Measurements from ENCODE around the gene C13orf46.
"Not testable (repeated sequence)": the region's sequence is repeated elsewhere in the genome, so short reads cannot be mapped to it uniquely, and the experiment has no call there.

Gene C13orf46

DNA sequence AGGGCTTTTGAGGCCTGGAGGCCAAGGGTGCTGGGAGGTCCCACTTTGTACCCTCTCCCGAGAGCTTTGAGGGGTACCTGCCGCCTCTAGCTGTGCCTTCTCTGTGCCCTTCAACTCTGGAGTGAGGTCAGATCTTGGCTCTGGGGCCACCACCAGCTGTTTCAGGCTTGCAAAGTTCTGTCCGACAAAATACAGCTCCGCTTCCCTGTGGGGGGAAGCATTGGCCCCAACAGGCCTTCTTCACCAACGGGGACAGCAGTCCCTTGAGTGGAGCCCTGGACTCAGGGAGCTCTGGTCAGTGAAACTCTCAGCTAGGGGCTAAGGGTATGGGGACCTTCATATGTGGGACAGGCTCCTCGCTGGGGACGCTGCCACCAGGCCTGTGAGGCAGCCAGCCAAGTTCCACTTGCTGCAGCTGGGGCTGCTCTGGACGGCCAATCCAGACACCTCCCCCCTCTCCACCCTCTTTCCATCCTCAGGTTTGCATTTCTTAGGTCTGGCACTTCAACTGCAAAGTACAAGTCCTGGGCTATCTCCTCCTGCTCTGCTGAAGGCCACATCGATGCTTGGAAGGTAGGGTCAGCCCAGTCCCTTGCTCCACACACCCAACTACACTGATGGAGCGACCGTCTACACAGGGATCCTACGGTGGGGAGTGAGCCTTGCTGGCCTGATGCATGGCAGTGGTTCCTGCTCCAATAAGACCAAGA, 46.8 kb downstream of the C13orf46 start:
- H3K4me3 ChIP-seq (ENCODE audit: low read depth, low read length) = no peak overlapping the region

DNA sequence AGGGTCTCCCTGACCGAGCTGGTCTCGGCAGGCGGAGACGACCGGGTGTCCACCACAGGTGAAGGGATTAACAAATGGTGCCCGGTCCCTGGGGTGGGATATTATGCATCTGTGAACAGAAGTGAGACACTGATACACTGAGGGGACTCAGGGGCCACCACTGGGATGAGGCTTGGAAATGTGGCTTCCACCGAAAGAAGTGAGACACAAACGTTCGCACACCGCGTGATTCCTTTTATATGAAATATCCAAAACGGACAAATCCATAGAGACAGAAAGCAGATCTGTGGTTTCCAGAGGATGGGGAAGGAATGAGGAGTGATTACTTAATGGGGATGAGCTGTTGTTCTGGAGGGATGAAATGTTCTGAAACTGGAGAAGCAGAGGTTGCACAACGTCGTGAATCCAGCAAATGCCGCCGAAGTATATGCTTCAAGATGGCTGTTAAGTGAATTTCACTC, 47.5 kb downstream of the C13orf46 start:
- H3K4me3 ChIP-seq (ENCODE audit: low read depth, low read length) = no peak overlapping the region

DNA sequence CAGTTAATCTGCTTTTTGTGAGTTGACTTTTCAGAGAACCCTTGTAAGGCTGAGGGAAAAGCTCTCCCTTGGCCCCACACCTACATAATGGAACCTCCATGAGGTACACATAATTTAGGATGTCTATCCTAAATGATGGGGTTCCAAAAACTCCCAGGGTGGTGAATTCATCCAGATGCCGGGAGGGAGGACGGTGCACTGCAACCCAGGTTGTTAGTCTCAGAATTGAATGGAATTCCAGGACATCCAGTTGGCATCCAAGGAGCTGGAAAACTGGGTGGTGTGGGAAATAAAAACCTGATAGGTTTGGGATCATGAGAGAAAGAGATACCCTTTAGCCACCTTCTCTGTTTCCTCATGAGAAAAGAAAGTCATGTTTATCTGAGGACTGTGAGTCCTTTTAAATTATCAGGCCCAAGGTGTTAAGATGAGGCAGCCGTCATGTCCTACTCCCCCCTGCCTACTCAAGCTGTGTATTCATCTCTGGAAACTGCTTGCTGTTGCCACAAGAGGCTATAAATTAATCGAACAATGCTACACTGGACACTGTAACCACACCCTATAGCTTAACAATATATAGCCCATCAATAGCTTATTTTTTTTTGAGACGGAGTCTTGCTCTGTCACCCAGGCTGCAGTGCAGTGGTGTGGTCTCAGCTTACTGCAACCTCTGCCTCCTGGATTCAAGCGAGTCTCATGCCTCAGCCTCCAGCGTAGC, 49.5 kb downstream of the C13orf46 start:
- no peak overlapping the region for H3K4me3 ChIP-seq (ENCODE audit: low read depth, low read length)

DNA sequence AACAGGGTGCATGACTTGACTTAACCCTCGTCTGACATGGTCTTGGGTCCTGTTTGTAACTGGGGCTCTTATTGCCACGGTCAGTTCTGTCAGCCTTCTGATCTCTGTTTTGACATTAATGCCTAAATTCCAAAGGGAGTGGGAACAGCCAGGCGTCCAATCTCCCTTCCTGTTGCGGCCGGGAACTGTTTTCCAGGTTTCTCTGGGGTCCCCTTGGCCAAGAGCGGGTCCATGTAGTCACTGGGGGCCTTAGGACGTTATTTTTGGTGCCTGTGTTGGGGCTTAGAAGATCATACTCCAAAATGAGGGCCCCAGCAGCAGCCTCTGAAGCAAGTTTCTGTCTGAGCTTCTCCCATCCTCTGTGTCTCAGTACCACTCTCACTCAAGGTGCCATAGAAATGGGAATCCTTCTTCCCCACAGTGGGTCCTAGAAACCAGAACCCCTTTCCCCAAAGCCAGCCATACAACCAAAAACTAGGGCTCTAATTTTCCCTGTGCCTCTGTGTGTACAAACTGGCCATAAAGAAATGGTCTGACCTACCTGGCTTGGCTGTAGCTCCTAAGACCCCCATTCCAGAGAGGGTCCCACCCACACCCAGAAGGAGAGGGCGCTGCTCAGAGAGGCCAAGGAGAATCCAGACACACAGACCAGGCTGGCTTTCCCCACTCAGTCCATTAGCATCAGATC, 50.4 kb downstream of the C13orf46 start:
- H3K4me3 ChIP-seq (ENCODE audit: low read depth, low read length) = no peak overlapping the region

DNA sequence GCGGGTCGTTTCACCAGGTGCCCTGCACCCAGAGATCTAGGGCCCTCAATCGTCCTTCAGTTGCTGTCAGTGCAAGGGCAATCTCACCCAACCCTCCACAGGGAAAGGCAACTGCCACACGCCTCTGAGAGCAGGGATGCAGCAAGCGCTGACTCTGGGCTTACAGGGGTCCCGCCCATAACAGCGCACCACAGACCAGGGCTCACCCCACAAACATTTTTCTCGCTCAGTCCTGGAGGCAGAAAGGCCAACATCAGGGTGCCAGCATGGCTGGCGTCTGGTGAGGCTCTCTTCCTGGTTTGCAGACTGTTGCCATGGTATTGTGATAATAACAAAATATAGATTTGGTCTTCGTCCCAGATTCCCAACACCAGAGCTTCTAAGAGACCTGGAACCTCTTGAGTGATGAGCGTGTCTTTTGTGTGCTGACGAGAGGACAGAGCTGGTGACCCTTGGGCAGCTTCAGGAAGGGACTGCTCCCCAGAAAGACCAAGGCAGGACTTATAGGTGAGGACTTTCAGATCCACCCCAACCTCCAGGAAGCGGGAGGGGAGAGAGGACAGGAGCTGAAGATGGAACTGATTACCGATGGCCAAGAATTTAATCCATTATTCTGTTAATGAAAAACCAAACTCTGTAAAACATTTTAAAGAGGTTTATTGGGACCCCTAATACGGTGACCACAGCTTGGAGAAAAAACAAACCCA, 51.3 kb downstream of the C13orf46 start:
- H3K4me3 ChIP-seq (ENCODE audit: low read depth, low read length) = no peak overlapping the region

DNA sequence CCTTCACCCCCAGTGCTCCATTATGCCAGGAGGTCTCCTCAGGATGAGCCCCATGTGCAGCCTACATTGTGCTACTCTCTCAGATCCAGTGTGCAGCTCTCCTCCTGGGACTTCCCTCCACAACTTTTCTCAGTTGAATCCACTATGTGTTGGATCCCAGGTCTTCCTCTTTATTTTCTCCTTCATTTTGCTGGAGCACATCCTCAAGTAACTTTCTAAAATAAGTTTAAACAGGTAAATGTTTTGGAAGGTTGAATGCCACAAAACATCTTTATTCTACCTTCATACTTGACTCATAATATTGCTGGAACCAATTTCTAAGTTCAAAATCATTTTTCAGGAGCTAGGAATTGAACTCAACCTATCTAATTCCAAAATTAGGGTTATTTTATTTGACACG, 52.1 kb downstream of the C13orf46 start:
- no peak overlapping the region for H3K4me3 ChIP-seq (ENCODE audit: low read depth, low read length)

DNA sequence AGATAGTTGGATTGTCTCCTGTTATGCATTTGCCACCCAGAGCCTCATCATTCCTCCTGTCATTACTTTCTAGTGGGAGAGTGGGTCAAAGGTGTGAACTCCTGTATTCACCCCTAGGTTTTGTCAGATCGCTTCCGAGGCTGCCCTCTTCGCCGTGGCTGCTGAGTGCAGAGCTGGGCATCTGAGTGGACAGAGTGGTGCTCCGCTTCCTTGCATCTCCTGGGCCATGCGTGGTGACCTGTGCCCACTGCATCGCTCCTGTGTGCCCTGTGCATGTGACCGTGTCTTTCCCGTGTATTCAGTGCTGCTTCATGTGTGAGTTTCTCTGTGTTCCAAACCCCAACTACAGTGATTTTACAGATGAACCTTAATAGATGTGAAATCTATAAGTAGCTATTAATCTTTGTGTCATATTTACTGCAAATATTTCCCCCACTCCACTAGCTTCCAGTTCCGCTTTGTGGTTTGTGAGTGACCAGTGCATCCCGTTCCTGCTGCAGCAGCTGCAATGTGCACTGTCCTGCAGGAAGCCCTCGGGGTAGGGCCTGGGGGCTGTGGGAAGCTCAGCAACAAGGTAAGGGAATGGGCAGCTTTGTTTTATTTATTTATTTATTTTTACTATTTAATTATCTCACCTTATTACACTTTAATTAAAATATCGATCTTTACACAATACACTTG, 53.1 kb downstream of the C13orf46 start:
- no peak overlapping the region for H3K4me3 ChIP-seq (ENCODE audit: low read depth, low read length)

DNA sequence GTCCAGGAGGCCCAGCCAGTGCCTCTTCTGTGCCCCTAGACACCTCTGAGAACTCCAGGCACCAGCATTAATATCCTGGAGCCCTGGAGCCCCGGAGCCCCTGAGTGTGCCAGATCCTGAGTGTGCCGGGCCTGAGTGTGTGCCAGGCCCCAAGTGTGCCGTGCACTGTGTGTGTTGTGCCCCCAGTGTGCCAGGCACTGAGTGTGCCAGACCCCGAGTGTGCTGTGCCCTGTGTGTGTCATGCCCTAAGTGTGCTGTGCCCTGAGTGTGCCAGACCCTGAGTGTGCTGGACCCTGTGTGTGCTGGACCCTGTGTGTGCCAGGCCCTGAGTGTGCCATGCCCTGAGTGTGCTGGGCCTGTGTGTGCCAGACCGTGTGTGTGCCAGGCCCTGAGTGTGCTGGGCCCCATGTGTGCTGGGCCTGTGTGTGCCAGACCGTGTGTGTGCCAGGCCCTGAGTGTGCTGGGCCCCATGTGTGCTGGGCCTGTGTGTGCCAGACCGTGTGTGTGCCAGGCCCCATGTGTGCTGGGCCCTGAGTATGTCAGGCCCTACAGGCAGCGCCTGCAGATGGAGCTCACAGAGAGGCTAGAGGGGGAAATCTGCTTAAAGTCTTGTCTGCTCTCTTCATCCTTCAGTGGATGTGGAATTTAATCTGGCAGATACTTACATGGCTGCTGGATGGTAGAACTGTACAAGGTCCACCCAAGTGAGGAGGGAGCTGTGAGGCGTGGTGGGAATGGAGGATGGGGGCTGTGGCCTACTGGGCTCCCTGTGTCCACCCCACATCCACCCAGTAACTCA, 53.9 kb downstream of the C13orf46 start:
- H3K4me3 ChIP-seq (ENCODE audit: low read depth, low read length) = no peak overlapping the region

DNA sequence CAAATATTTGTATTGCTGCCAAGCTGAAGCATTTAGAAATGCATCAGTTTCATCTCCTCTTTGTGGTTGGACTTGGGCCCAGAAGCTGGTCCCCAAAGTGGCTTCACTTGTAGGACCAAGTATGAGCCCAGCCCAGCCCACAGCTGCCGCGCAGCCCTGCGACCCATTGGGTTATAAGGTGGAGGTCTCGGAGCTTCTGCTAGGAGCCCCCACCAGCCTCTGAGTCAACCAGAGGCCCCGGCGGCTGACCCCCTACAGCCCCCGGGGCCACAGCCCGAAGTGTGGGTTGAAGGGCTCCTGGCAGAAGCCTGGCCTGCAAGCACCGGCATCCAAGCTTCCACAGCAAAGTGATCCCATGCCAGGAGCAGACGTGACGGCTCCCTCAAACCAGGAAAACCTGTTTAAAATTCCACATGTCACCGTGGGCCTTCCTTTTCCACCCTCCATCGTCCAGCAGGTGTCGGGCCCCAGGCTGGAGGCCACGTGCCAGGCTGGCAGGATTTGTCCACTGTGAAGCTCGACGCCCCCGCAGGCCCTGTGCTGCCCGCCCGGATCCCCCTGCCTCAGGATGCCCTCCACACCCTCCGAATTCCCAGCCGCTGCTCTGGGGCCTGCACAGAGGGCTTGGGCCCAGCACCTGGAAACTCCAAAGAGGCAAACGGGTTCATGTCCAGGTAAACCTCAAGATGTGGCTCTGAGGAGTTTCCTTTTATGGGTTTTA, 54.7 kb downstream of the C13orf46 start:
- no peak overlapping the region for H3K4me3 ChIP-seq (ENCODE audit: low read depth, low read length)

DNA sequence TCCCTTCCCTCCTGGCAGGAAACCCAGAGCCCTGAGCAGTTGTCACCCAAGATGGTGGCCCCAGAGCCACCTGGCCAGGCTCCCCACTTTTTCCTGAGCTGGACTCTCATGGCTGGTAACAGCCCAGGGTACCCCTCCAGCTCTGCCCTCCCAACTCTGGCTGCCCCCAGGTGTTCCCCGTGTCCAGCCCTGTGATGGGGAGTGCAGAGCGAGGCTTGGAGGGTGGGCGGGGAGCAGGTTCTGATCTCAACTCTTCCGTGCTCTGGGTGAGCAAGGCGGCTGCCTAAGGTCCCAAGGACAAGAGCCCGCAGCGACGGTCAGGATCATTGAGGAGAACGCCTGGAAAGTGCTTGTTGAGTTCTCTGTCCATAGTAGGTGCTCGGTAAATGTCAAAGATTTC, 55.3 kb downstream of the C13orf46 start:
- no peak overlapping the region for H3K4me3 ChIP-seq (ENCODE audit: low read depth, low read length)

DNA sequence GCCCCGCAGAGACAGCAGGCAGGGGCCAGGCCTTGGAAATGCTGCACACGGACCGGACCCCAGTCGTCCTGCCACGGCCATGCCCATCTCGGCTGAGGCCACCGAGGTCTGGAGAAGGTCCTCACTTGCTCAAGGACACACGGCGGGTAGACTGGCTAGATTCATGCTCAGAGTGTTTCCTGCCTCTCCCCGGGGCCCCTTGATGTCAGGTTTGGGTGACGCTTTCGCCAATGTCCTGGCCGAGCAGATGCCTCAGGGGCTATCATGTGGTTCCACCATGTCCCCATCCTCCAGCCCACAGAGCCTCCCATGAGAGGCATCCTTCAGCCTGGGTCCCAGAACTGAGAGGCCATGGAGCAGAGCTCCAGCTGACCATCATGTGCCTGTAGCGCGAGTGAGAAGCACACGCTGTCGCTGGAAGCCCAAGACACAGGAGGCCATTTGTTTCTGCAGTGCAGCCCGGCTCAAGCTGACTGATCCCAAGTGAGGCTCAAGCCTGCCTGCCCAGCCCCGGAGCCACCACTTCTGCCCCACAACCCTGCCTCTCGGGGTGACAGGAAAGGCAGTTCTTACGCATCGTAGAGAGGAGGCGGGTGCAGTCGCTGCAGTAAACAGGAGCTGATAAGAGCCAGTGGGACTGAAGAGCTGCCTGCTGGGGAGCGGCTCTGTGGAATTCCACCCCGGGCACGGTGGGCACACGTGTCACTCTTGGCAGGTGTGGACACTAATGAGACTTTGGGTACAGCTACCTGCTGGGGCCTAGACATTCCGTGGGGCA, 56.1 kb downstream of the C13orf46 start:
- no peak overlapping the region for H3K4me3 ChIP-seq (ENCODE audit: low read depth, low read length)

DNA sequence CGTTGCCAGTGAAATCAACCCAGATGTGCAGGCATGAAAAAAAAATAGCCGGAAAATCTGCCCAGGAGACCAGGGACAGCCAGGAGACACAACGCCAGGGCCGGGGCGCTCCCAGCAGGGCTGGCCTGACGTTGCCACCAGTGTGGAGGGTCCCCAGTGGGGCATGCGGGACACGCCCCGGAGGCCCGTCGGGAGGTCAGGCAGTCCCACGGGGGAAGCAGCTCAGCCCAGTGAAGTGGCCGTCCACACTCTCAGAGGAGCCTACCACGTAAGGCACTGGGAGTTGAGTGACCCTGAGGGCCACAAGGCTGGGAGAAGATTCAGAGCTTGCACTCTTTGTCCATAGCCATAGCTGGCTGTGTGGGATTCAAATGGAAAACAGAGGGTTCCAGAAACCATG, 56.8 kb downstream of the C13orf46 start:
- H3K4me3 ChIP-seq (ENCODE audit: low read depth, low read length) = no peak overlapping the region

DNA sequence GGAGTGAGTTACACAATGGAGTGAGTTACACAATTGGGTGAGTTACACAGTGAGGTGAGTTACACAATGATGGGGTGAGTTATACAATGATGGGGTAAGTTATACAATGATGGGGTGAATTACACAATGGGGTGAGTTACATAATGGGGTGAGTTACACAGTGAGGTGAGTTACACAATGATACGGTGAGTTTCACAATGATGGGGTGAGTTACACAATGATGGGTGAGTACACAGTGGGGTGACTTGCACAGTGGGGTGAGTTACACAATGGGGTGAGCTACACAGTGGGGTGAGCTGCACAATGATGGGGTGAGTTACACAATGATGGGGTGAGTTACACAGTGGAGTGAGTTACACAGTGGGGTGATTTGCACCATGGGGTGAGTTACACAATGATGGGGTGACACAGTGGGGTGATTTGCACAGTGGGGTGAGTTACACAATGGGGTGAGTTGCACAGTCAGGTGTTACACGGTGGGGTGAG, 57.5 kb downstream of the C13orf46 start:
- no peak overlapping the region for H3K4me3 ChIP-seq (ENCODE audit: low read depth, low read length)

DNA sequence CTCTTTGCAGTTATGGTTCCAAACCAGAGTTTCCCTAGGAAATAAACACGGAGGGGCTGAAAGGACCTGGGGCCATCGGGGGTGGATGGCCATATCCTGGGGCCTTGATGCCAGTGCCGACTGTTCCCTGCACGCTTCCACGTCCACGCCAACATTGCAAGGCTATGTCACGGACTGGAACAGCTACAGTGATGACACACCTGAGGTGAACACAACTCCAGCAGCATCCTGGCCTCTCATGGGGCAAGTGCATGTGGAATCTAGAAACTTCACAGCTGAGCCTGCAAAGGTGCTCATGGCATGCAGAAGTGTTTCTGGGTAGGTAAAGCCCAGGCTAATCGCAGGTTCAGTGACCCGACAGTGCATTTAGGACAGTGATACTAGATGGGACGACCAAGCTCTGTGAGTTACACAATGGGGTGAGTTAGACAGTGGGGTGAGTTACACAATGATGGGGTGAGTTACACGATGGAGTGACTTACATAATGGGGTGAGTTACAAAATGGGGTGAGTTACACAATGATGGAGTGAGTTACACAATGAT, 58.0 kb downstream of the C13orf46 start:
- no peak overlapping the region for H3K4me3 ChIP-seq (ENCODE audit: low read depth, low read length)

DNA sequence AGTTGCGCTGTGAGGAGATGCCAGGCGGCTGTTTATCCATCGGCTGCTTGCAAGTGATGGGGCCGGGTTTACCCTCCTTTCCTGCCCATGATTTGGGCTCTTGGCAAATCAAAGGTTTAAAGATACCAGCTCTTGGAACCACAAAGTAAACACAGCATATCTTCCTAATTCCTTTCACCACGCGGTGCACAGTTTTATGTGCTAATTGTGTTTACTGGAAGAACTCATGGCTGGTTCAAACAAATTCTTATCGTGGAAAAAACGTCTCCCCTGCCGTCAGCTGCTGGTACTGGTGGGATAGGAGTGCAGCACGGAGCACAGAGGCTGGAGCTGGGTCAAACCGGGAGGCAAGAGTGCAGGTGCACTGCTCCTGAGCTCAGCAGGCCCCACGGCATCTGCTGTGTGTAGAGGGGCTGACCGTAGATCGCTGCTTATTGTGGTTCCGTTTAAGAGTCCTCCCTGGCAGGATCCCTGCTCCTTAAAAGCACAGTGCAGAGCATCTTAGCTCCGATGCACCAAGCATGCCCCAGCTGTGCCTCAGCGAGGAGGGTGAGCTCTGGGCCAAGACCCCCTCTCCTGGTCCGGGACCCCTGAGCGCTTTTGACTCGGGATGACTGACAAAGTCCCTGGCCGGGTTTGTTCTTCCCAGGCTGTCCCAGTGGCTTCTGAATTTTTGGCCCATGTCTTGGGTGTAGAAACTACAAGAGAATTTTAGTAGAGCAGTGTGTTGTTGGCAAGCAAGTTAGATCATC, 58.7 kb downstream of the C13orf46 start:
- no peak overlapping the region for H3K4me3 ChIP-seq (ENCODE audit: low read depth, low read length)

DNA sequence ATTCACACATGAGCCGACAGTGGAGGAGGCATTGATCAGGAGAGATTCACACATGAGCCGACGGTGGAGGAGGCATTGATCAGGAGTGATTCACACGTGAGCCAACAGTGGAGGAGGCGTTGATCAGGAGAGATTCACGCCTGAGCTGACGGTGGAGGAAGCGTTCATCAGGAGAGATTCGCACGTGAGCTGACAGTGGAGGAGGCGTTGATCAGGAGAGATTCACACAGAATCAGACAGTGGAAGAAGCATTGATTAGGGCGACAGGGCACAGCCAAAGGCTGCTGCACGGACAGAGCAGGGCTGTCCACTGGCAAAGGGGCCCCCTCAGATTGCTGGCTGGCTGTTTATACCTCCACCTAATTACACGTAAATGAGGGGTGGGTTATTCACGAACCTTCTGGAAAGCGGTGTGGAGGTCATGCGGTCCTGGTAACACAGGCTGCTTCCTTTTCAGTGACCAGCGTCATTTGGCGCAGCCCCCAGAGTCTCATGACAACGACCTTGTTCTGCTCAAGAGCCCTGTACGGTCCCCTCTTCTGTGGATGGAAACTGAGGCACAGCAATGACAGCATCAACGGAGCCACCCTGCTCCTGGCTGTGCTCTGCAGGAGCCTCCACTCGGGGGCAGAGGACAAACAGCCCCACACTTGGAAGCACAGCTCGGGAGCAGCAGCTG, 59.4 kb downstream of the C13orf46 start:
- no peak overlapping the region for H3K4me3 ChIP-seq (ENCODE audit: low read depth, low read length)

DNA sequence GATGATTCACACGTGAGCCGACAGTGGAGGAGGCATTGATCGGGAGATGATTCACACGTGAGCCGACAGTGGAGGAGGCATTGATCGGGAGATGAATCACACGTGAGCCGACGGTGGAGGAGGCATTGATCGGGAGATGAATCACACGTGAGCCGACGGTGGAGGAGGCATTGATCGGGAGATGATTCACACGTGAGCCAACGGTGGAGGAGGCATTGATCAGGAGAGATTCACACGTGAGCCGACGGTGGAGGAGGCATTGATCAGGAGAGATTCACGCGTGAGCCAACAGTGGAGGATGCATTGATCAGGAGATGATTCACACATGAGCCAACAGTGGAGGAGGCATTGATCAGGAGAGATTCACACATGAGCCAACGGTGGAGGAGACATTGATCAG, 60.0 kb downstream of the C13orf46 start:
- not testable (repeated sequence) for H3K4me3 ChIP-seq (ENCODE audit: low read depth, low read length)
